SU-DHL-6 (cell line): ENCODE data around the gene EIF4E1B.

Experiments used
- EZH2phosphoT487 ChIP-seq: fragments of 200-600 bp; sonication (generic), shearing (Covaris generic); conservative IDR thresholded peaks from 2 replicates; pipeline ENCODE4 v1.6.1; 2018; ENCODE audit warnings: mild to moderate bottlenecking, antibody characterized with exemption, low read length, moderate library complexity, mixed read lengths
- TF ChIP-seq, protein P1 (sequence below): fragments of 200-600 bp; sonication (generic); IDR thresholded peaks from one replicate; pipeline ENCODE4 v1.5.1; 2017; ENCODE audit warnings: antibody characterized with exemption, mild to moderate bottlenecking, low read length, moderate library complexity; ENCODE audit not compliant: insufficient read depth, poor library complexity, severe bottlenecking

DNA sequence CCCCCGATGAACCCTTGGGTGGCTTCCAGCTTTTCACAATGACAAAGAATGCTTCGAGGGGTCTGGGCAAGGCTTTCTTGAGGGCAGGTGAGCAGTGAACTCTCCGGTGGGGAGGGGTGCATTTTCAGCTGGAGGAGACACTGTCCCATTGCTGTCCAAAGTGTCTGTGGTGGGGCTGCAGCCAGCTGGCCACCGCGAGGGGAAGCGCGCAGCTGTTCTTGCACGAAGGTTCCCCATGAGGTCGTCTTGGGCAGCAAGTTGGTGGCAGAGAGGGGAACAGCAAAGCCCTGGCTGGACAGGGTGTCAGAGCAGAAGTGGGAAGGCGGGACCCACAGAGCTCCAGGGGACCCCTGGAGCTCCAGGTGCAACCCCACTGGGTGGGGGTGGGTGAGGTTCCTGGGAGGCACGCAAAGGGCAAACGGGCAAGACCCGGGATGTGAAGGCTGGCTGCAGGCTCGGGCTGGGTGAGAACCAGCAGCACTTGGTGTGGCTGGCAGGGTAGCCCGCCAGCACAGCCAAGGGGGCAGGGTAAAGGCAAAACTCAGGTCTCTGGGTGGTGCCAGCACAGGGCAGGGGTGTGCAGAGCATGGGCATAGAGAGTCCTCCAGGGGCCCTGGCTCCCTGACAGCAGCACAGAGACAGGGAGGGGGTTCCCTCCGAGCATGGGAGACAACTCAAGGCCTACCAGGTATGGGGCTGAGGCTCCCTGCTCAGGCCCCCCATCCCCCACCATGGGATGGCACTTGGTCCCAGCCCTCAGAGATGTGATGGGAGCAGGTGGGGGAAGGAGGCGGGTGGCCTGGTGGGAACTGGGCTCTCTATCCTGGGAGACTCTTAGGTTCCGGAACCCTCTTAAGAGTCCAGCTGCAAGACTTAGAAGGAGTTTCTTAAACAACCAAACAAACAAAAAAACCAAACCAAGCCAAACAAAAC, 43.4 kb downstream of the EIF4E1B start:
- TF ChIP-seq, protein P1, sequence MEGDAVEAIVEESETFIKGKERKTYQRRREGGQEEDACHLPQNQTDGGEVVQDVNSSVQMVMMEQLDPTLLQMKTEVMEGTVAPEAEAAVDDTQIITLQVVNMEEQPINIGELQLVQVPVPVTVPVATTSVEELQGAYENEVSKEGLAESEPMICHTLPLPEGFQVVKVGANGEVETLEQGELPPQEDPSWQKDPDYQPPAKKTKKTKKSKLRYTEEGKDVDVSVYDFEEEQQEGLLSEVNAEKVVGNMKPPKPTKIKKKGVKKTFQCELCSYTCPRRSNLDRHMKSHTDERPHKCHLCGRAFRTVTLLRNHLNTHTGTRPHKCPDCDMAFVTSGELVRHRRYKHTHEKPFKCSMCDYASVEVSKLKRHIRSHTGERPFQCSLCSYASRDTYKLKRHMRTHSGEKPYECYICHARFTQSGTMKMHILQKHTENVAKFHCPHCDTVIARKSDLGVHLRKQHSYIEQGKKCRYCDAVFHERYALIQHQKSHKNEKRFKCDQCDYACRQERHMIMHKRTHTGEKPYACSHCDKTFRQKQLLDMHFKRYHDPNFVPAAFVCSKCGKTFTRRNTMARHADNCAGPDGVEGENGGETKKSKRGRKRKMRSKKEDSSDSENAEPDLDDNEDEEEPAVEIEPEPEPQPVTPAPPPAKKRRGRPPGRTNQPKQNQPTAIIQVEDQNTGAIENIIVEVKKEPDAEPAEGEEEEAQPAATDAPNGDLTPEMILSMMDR = no peak
- TF ChIP-seq EZH2phosphoT487 = no peak
